ENCODE data around the gene DPP7.

The DPP7 gene

GRCh38 chr9:137080260-137081122, 34.0 kb downstream of the DPP7 start:
- TF ChIP-seq GATA2 (IDR thresholded peaks at IDR 0.05; ENCODE audit: low read depth, low read length) (no peak), GATA3 (IDR thresholded peaks at IDR 0.05; ENCODE audit: low read depth, low read length) (no peak)

GRCh38 chr9:137079401-137079787, 35.1 kb downstream of the DPP7 start:
- TF ChIP-seq GATA2 (IDR thresholded peaks at IDR 0.05; ENCODE audit: low read depth, low read length) (no peak), GATA3 (IDR thresholded peaks at IDR 0.05; ENCODE audit: low read depth, low read length) (no peak)

GRCh38 chr9:137078701-137079400, 35.7 kb downstream of the DPP7 start:
- no peak for TF ChIP-seq GATA3 (IDR thresholded peaks at IDR 0.05; ENCODE audit: low read depth, low read length)
- TF ChIP-seq GATA2 (IDR thresholded peaks at IDR 0.05; ENCODE audit: low read depth, low read length): no peak

GRCh38 chr9:137077758-137078693, 36.5 kb downstream of the DPP7 start:
- TF ChIP-seq GATA3 (IDR thresholded peaks at IDR 0.05; ENCODE audit: low read depth, low read length) (no peak), GATA2 (IDR thresholded peaks at IDR 0.05; ENCODE audit: low read depth, low read length) (no peak)

GRCh38 chr9:137077010-137077747, 37.4 kb downstream of the DPP7 start, which contains the start of gene UAP1L1:
UAP1L1 (plus strand) TSS chr9:137077517; CDS start chr9:137077533, 16 bp downstream.
- TF ChIP-seq GATA2 (IDR thresholded peaks at IDR 0.05; ENCODE audit: low read depth, low read length): no peak

GRCh38 chr9:137076636-137077009, 37.9 kb downstream of the DPP7 start:
- TF ChIP-seq GATA3 (IDR thresholded peaks at IDR 0.05; ENCODE audit: low read depth, low read length) (no peak), GATA2 (IDR thresholded peaks at IDR 0.05; ENCODE audit: low read depth, low read length) (no peak)

- TF ChIP-seq GATA3 (IDR thresholded peaks at IDR 0.05; ENCODE audit: low read depth, low read length): no peak
- TF ChIP-seq GATA2 (IDR thresholded peaks at IDR 0.05; ENCODE audit: low read depth, low read length): no peak
These were observed 39.2 kb downstream of the DPP7 start for GRCh38 chr9:137075275-137075775.

DNA sequence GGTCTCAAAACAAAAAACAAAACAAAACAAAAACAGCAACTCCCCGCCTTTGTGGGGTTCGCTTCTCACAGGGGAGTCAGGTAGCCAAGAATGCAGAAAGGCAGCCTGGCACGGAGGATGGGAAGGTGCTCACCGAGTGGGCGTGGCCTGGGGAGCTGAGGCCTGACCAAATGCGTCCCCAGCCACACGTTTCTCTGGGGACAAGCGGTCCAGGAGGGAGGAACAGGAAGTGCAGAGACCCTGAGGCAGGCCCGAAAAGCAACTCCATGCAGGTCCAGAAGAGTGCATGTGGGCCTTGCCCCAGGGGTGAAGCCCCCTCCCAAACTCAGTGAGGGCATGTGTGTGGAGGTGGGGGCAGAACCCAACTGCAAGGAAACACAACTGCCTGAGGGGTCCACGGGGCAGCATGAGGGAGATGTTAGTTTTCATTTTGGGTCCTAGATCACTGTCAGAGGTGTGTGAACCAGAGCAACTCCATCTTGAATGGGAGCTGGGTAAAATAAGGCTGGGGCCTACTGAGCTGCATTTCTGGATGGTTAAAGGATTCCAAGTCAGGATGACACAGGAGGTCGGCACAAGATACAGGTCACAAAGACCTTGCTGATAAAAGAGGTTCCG, 39.8 kb downstream of the DPP7 start:
- TF ChIP-seq GATA2 (IDR thresholded peaks at IDR 0.05; ENCODE audit: low read depth, low read length) (no peak), GATA3 (IDR thresholded peaks at IDR 0.05; ENCODE audit: low read depth, low read length) (no peak)

- TF ChIP-seq GATA3 (IDR thresholded peaks at IDR 0.05; ENCODE audit: low read depth, low read length) (no peak), GATA2 (IDR thresholded peaks at IDR 0.05; ENCODE audit: low read depth, low read length) (no peak)
These were observed 40.5 kb downstream of the DPP7 start for GRCh38 chr9:137073992-137074399.

DNA sequence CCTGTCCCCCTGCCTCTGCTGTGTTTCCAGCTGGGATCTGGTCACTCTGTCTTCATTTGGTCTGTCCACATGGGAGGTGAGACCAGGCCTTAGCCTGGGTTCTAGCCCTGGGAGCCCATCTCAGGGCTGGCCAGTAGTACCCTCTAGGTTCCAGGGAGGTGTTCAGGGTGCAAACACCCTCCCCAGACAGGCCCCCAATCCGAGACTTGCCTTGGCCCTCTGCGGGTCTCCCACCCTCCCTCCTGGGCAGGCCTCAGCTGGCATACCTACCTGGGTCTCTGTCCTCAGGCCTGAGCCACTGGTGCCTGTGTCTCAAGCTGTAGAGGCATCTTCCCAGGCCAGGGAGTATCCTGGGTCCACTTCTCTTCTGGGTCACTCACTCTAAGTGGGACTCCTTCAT, 43.3 kb downstream of the DPP7 start:
- TF ChIP-seq GATA2 (IDR thresholded peaks at IDR 0.05; ENCODE audit: low read depth, low read length) (no peak), GATA3 (IDR thresholded peaks at IDR 0.05; ENCODE audit: low read depth, low read length) (no peak)

DNA sequence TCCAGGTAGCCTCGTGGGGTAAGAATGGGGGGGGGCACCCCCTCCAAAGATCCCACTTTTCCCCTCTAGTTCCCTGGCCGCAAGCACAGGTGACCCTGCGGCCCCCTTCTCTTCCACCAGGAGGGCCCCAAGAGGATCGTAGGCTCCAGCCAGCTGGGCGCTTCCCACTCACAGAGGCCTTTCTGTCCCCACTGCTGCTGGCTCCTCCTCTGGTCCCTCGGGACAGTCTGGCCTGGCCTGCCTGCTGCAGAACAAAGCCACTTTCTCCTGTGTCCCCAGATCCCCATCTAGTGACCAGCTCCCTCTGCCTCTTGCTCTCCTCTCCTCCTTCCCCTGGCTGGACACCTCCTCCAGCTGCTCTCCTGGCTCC, 43.6 kb downstream of the DPP7 start:
- no peak for TF ChIP-seq GATA2 (IDR thresholded peaks at IDR 0.05; ENCODE audit: low read depth, low read length)
- no peak for TF ChIP-seq GATA3 (IDR thresholded peaks at IDR 0.05; ENCODE audit: low read depth, low read length)

DNA sequence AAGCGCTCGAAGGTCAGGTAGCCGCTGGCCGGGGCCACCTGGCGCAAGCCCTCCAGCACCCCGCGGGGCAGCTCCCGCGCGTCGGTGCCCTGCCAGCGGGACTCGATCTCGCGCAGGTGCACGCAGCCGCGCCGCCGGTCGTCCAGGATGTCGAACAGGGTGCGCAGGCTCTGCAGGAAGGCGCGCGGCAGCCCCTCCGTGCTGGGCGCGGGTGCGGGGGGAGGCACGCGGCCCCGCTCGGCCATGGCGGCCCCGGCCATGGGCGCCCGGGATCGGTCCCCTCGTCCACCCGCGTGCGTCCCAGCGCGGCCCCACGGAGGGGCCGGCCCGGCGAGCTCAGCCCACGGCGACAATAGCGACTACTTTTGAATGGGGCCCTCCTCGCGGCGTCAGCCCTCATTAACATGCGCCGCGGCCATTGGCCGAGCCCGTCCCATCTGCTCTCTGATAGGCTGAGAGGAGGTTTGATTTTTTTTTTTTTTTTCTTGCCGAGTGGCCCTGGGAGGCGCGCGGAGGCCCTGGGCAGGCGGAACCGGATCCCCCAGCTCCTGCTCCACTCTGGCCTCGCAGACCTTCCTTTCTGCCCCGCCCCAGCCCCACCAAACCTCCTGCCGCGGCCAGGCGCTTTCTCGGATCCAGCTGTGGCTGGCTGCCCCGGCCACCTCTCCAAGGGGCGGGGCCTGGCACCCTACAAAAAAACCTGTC, 44.2 kb downstream of the DPP7 start, which contains the start of gene SAPCD2:
TSS of gene SAPCD2 (minus strand) at position 357 of the 705 bp plus-strand sequence. CDS start at position 260, 97 bp downstream.
- no peak for TF ChIP-seq GATA2 (IDR thresholded peaks at IDR 0.05; ENCODE audit: low read depth, low read length)
- no peak for TF ChIP-seq GATA3 (IDR thresholded peaks at IDR 0.05; ENCODE audit: low read depth, low read length)
